Smooth muscle cell (in vitro differentiated cells): ENCODE data around the gene RIMBP2. TPM values are rescaled to one million over a fixed set of nuclear protein-coding genes. Genes with fewer than 3 reads are reported as not detected.

Source experiments
- DNase-seq: peaks from one replicate; lab custom pipeline; 2025; ENCODE audit not compliant: unreplicated experiment; lab: John Stamatoyannopoulos, UW
- H2AFZ ChIP-seq: fragments of 200-600 bp; sonication (generic); 2 replicates; pipeline ENCODE4 v1.6.0; 2016; ENCODE audit warnings: antibody characterized with exemption, low read depth, mild to moderate bottlenecking
- H3F3A ChIP-seq: fragments of 200-600 bp; sonication (generic); 2 replicates; pipeline ENCODE4 v1.6.0; 2017; ENCODE audit warnings: antibody characterized with exemption, low read depth
- H3K27ac ChIP-seq: fragments of 200-600 bp; sonication (generic); 2 replicates; pipeline ENCODE4 v1.5.1; 2016; ENCODE audit warnings: low read depth, mild to moderate bottlenecking
- H3K27me3 ChIP-seq: fragments of 200-600 bp; sonication (generic); 2 replicates; pipeline ENCODE4 v1.6.1; 2016; ENCODE audit warnings: low read depth, mild to moderate bottlenecking
- H3K36me3 ChIP-seq: fragments of 200-600 bp; sonication (generic); 2 replicates; pipeline ENCODE4 v1.5.1; 2016; ENCODE audit warnings: low read depth
- H3K4me1 ChIP-seq: fragments of 200-600 bp; sonication (generic); 2 replicates; pipeline ENCODE4 v1.5.1; 2016; ENCODE audit warnings: low read depth
- H3K4me2 ChIP-seq: fragments of 200-600 bp; sonication (generic); 2 replicates; pipeline ENCODE4 v1.6.0; 2016; ENCODE audit warnings: mild to moderate bottlenecking
- H3K4me3 ChIP-seq: fragments of 200-600 bp; sonication (generic); 2 replicates; pipeline ENCODE4 v1.5.1; 2016; ENCODE audit warnings: mild to moderate bottlenecking
- H3K79me2 ChIP-seq: fragments of 200-600 bp; sonication (generic); 2 replicates; pipeline ENCODE4 v1.6.0; 2016; ENCODE audit warnings: low read depth, mild to moderate bottlenecking
- H3K9ac ChIP-seq: fragments of 200-600 bp; sonication (generic); 2 replicates; pipeline ENCODE4 v1.6.0; 2016; ENCODE audit warnings: low read depth
- H3K9me3 ChIP-seq: fragments of 200-600 bp; sonication (generic); replicated peaks from 2 replicates; pipeline ENCODE4 v1.5.1; 2016; ENCODE audit warnings: low read depth
- H4K20me1 ChIP-seq: fragments of 200-600 bp; sonication (generic); 2 replicates; pipeline ENCODE4 v1.6.0; 2016; ENCODE audit warnings: low read depth
- WGBS: methylation state at CpG from one replicate; pipeline ENCODE4 v1.1.7; 2016; ENCODE audit warnings: low lambda C conversion rate; 5-methylcytosine and 5-hydroxymethylcytosine counted together
- polyA plus RNA-seq: library from polyadenylated mRNA; unstranded; fragments of >200 nt; fragmentation: Nextera tagmentation; extraction: Ambion mirVana; gene quantifications from 2 replicates; pipeline ENCODE4 v1.2.1, GENCODE V29; 2016
- total RNA-seq: library from RNA; depleted of rRNA; stranded (reverse); fragments of >200 nt; gene quantifications from 2 replicates; pipeline ENCODE4 v1.2.3, GENCODE V29; 2014
- TF ChIP-seq, protein P1 (sequence below): fragments of 200-600 bp; sonication (generic); IDR thresholded peaks from 2 replicates; pipeline ENCODE4 v1.5.1; 2017; ENCODE audit warnings: borderline replicate concordance, mild to moderate bottlenecking, antibody characterized with exemption; ENCODE audit not compliant: insufficient read depth, poor library complexity, severe bottlenecking

Gene RIMBP2
- total and polyA plus RNA-seq, 2 experiments from 2014 or later, result 2.3 TPM; not detected in 1

GRCh38 chr12:130427381-130427887, 288.7 kb downstream of the RIMBP2 start:
- H3K4me2 ChIP-seq, result no peak overlapping the region
- no peak overlapping the region for H2AFZ ChIP-seq
- H4K20me1 ChIP-seq, result no peaks in the 10 kb centered on the region
- 94% methylated on average over 18 of the region's 18 CpGs for WGBS
- TF ChIP-seq, protein P1, sequence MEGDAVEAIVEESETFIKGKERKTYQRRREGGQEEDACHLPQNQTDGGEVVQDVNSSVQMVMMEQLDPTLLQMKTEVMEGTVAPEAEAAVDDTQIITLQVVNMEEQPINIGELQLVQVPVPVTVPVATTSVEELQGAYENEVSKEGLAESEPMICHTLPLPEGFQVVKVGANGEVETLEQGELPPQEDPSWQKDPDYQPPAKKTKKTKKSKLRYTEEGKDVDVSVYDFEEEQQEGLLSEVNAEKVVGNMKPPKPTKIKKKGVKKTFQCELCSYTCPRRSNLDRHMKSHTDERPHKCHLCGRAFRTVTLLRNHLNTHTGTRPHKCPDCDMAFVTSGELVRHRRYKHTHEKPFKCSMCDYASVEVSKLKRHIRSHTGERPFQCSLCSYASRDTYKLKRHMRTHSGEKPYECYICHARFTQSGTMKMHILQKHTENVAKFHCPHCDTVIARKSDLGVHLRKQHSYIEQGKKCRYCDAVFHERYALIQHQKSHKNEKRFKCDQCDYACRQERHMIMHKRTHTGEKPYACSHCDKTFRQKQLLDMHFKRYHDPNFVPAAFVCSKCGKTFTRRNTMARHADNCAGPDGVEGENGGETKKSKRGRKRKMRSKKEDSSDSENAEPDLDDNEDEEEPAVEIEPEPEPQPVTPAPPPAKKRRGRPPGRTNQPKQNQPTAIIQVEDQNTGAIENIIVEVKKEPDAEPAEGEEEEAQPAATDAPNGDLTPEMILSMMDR, result no peak
- DNase-seq, result no peak
- H3K4me1 ChIP-seq, result peaks cover 4% of the 10 kb centered on the region
- no peaks in the 10 kb centered on the region for H3K36me3 ChIP-seq
- H3K9me3 ChIP-seq, result no peaks in the 10 kb centered on the region
- H3K27ac ChIP-seq, result no peak overlapping the region
- H3K79me2 ChIP-seq, result no peaks in the 10 kb centered on the region
- H3K27me3 ChIP-seq, result no peaks in the 10 kb centered on the region
- no peak overlapping the region for H3K4me3 ChIP-seq
- H3K9ac ChIP-seq, result no peak overlapping the region
- no peaks in the 10 kb centered on the region for H3F3A ChIP-seq

- DNase-seq, result no peak
- Histone ChIP-seq H3F3A (no peaks in the 10 kb centered on the region), H3K36me3 (no peaks in the 10 kb centered on the region), H3K27ac (no peak overlapping the region), H3K79me2 (no peaks in the 10 kb centered on the region), H3K9ac (no peak overlapping the region), H3K4me3 (no peak overlapping the region), H3K4me1 (peaks cover 9% of the 10 kb centered on the region), H2AFZ (no peak overlapping the region), H3K4me2 (no peak overlapping the region), H3K9me3 (no peaks in the 10 kb centered on the region), H4K20me1 (no peaks in the 10 kb centered on the region), H3K27me3 (no peaks in the 10 kb centered on the region)
- TF ChIP-seq, protein P1, result no peak
- 90% methylated on average over 20 of the region's 20 CpGs for WGBS
These were observed 290.3 kb downstream of the RIMBP2 start for GRCh38 chr12:130425698-130426245.

GRCh38 chr12:130424858-130425697, 291.0 kb downstream of the RIMBP2 start:
- no peaks in the 10 kb centered on the region for H4K20me1 ChIP-seq
- no peak overlapping the region for H3K4me3 ChIP-seq
- H3K9me3 ChIP-seq, result no peaks in the 10 kb centered on the region
- DNase-seq, result no peak
- H3K36me3 ChIP-seq, result no peaks in the 10 kb centered on the region
- peaks cover 9% of the 10 kb centered on the region for H3K4me1 ChIP-seq
- H3K79me2 ChIP-seq, result no peaks in the 10 kb centered on the region
- H3K9ac ChIP-seq, result no peak overlapping the region
- no peak overlapping the region for H3K4me2 ChIP-seq
- no peak overlapping the region for H3K27ac ChIP-seq
- no peaks in the 10 kb centered on the region for H3F3A ChIP-seq
- H3K27me3 ChIP-seq, result no peaks in the 10 kb centered on the region
- no peak overlapping the region for H2AFZ ChIP-seq
- 92% methylated on average over 33 of the region's 36 CpGs for WGBS
- TF ChIP-seq, protein P1, result no peak
